GM19452 (cell line): ENCODE measurements around the gene POLK.
"Not testable (repeated sequence)": the region's sequence is repeated elsewhere in the genome, so short reads cannot be mapped to it uniquely, and the experiment has no call there.

Experiments used
- ATAC-seq: cut with Tn5 transposase; IDR thresholded peaks from one replicate; pipeline ENCODE4 v1.9.1; 2021; ENCODE audit not compliant: unreplicated experiment

Gene POLK

GRCh38 chr5:75511435-75512382 is at the start of gene POLK, which contains the start of gene CERT1:
Gene POLK, plus strand, starts transcription at chr5:75511891.
Gene CERT1, minus strand, starts transcription at chr5:75511629. Its CDS starts 422 bp downstream, at chr5:75511207.
- ATAC-seq: peak; percentile 85

GRCh38 chr5:75463726-75464125 is 48.0 kb upstream of the POLK start:
- no peak for ATAC-seq

- no peak for ATAC-seq
These were observed 46.2 kb upstream of the POLK start for GRCh38 chr5:75465480-75465879.

GRCh38 chr5:75466006-75466716 is 45.5 kb upstream of the POLK start:
- no peak for ATAC-seq

GRCh38 chr5:75468593-75468992 is 43.1 kb upstream of the POLK start:
- ATAC-seq: no peak

- no peak for ATAC-seq
These were observed 42.7 kb upstream of the POLK start for GRCh38 chr5:75469017-75469416.

- no peak for ATAC-seq
These were observed 40.5 kb upstream of the POLK start for GRCh38 chr5:75471193-75471592.

GRCh38 chr5:75472973-75473372 is 38.7 kb upstream of the POLK start:
- no peak for ATAC-seq

GRCh38 chr5:75473463-75473862 is 38.2 kb upstream of the POLK start:
- ATAC-seq: no peak

- ATAC-seq: no peak
These were observed 36.3 kb upstream of the POLK start for GRCh38 chr5:75475364-75475763.

GRCh38 chr5:75481024-75481423 is 30.7 kb upstream of the POLK start:
- ATAC-seq: no peak

- ATAC-seq: no peak
These were observed 29.2 kb upstream of the POLK start for GRCh38 chr5:75482482-75482881.

- no peak for ATAC-seq
These were observed 27.1 kb upstream of the POLK start for GRCh38 chr5:75484605-75485004.

- ATAC-seq: not testable (repeated sequence)
These were observed 21.8 kb upstream of the POLK start for GRCh38 chr5:75489847-75490246.

GRCh38 chr5:75491621-75492020 is 20.1 kb upstream of the POLK start:
- ATAC-seq: no peak

- no peak for ATAC-seq
These were observed 15.7 kb upstream of the POLK start for GRCh38 chr5:75496026-75496425.

- no peak for ATAC-seq
These were observed 13.4 kb upstream of the POLK start for GRCh38 chr5:75498208-75498777.

- ATAC-seq: not testable (repeated sequence)
These were observed 12.8 kb upstream of the POLK start for GRCh38 chr5:75498875-75499274.

GRCh38 chr5:75505112-75505511 is 6.6 kb upstream of the POLK start:
- ATAC-seq: not testable (repeated sequence)

GRCh38 chr5:75507841-75508240 is 3.9 kb upstream of the POLK start:
- no peak for ATAC-seq

GRCh38 chr5:75509546-75509945 is 2.1 kb upstream of the POLK start:
- no peak for ATAC-seq

- ATAC-seq: no peak
These were observed 1.7 kb upstream of the POLK start for GRCh38 chr5:75509956-75510355.
